CD14-positive monocyte (primary cell): ENCODE results near the gene ASNSD1. TPM values are rescaled to one million over a fixed set of nuclear protein-coding genes. Genes with fewer than 3 reads are reported as not detected.

ENCODE experiments used
- DNase-seq, 3 donors: peaks; one replicate each; pipeline ENCODE4 v3.0.0-alpha.2; 2011 to 2022
- H2AFZ ChIP-seq: 2 replicates; pipeline ENCODE4 v1.6.0; 2012; ENCODE audit warnings: mild to moderate bottlenecking, low read depth, low read length, inconsistent platforms; ENCODE audit not compliant: insufficient read depth, poor library complexity, severe bottlenecking
- H3K27ac ChIP-seq, 2 donors: 1 replicate in 1 of 2; 2 replicates in 1 of 2; pipeline ENCODE4 v1.5.1; 2012 to 2013; ENCODE audit warnings: low read length in 2 of 2, control low read depth in 1 of 2, inconsistent platforms in 1 of 2, low read depth in 1 of 2, mild to moderate bottlenecking in 1 of 2
- H3K27me3 ChIP-seq, 2 donors: one replicate each; pipeline versions ENCODE4 v1.6.0 to v1.6.1; 2011 to 2013; ENCODE audit warnings: low read length in 2 of 2; ENCODE audit not compliant: control insufficient read depth in 2 of 2, insufficient read depth in 2 of 2
- H3K36me3 ChIP-seq, 2 donors: replicated peaks in 1 of 2; 1 replicate in 1 of 2; 2 replicates in 1 of 2; pipeline versions ENCODE4 v1.5.1 to v1.6.1; 2012 to 2013; ENCODE audit warnings: low read length in 2 of 2, control low read depth in 1 of 2, inconsistent platforms in 1 of 2, mild to moderate bottlenecking in 1 of 2; ENCODE audit not compliant: insufficient read depth in 2 of 2, control insufficient read depth in 1 of 2
- H3K4me1 ChIP-seq, 2 donors: 1 replicate in 1 of 2; 2 replicates in 1 of 2; pipeline versions ENCODE4 v1.5.1 to v1.6.1; 2012 to 2013; ENCODE audit warnings: low read length in 2 of 2, control low read depth in 1 of 2, inconsistent platforms in 1 of 2, mild to moderate bottlenecking in 1 of 2, moderate library complexity in 1 of 2; ENCODE audit not compliant: insufficient read depth in 2 of 2, control insufficient read depth in 1 of 2
- H3K4me2 ChIP-seq: replicated peaks from 2 replicates; pipeline ENCODE3; 2012; ENCODE audit warnings: low read length, moderate library complexity, mild to moderate bottlenecking; ENCODE audit not compliant: poor library complexity, severe bottlenecking; ENCODE audit errors: extremely low read depth
- H3K4me3 ChIP-seq, 3 experiments: fragments of 200-600 bp in 1 of 3; sonication (generic) in 1 of 3; replicated peaks in 1 of 3; 1 replicate in 2 of 3; 2 replicates in 1 of 3; pipeline ENCODE4 v1.5.1; 2011 to 2013; ENCODE audit warnings: low read length in 3 of 3, mild to moderate bottlenecking in 3 of 3, control low read depth in 2 of 3, low read depth in 2 of 3, inconsistent platforms in 1 of 3, moderate library complexity in 1 of 3
- H3K79me2 ChIP-seq: 2 replicates; pipeline ENCODE4 v1.6.0; 2012; ENCODE audit warnings: mild to moderate bottlenecking, control low read depth, inconsistent platforms, low read length, moderate library complexity; ENCODE audit not compliant: insufficient read depth
- H3K9ac ChIP-seq: 2 replicates; pipeline ENCODE4 v1.6.0; 2017; ENCODE audit warnings: low read length, mild to moderate bottlenecking; ENCODE audit not compliant: insufficient read depth, poor library complexity, severe bottlenecking
- H3K9me3 ChIP-seq, 2 donors: replicated peaks in 1 of 2; 1 replicate in 1 of 2; 2 replicates in 1 of 2; pipeline versions ENCODE4 v1.5.1 to v1.6.1; 2012 to 2013; ENCODE audit warnings: low read length in 2 of 2, control low read depth in 1 of 2; ENCODE audit not compliant: control insufficient read depth in 1 of 2, insufficient read depth in 1 of 2
- H4K20me1 ChIP-seq: 2 replicates; pipeline ENCODE4 v1.6.0; 2012; ENCODE audit warnings: mild to moderate bottlenecking, low read length, control low read depth, moderate library complexity; ENCODE audit not compliant: insufficient read depth
- H3K27ac Mint-ChIP-seq, 7 donors: one replicate each; pipeline ENCODE4 v1.8.0; 2020; ENCODE audit warnings: mild to moderate bottlenecking in 7 of 7, mixed read lengths in 7 of 7, moderate library complexity in 6 of 7, inconsistent platforms in 2 of 7
- H3K27me3 Mint-ChIP-seq, 3 donors: one replicate each; pipeline ENCODE4 v1.8.0; 2021 to 2022; ENCODE audit warnings: low read depth in 3 of 3, mild to moderate bottlenecking in 3 of 3, mixed read lengths in 3 of 3, moderate library complexity in 3 of 3, inconsistent platforms in 1 of 3
- H3K36me3 Mint-ChIP-seq, 2 donors: one replicate each; pipeline ENCODE4 v1.8.0; 2020; ENCODE audit warnings: mixed read lengths in 2 of 2, inconsistent platforms in 1 of 2, mild to moderate bottlenecking in 1 of 2
- H3K4me1 Mint-ChIP-seq: one replicate; pipeline ENCODE4 v1.8.0; 2020; ENCODE audit warnings: mild to moderate bottlenecking, mixed read lengths
- H3K4me3 Mint-ChIP-seq, 2 donors: one replicate each; pipeline ENCODE4 v1.8.0; 2020; ENCODE audit warnings: mild to moderate bottlenecking in 2 of 2, mixed read lengths in 2 of 2, moderate library complexity in 1 of 2
- H3K9me3 Mint-ChIP-seq, 7 donors: one replicate each; pipeline ENCODE4 v1.8.0; 2020 to 2022; ENCODE audit warnings: mixed read lengths in 7 of 7, mild to moderate bottlenecking in 6 of 7, moderate library complexity in 6 of 7, inconsistent platforms in 2 of 7
- WGBS: methylation state at CpG from one replicate; pipeline ENCODE4 v1.1.5; 2013; ENCODE audit warnings: missing lambda C conversion rate; ENCODE audit not compliant: insufficient coverage; 5-methylcytosine and 5-hydroxymethylcytosine counted together
- intact Hi-C, 2 donors: fragments of 100-400 bp; cut with micrococcal nuclease; formaldehyde crosslinking; loops; one replicate each; pipeline versions ENCODE4 v1.15.0 to v1.15.1; 2023
- polyA plus RNA-seq, 3 donors: library from polyadenylated mRNA; depleted of rRNA in 1 of 3; unstranded in 2 of 3; stranded (reverse) in 1 of 3; fragments of 300-500 nt in 2 of 3; fragments of >200 nt in 1 of 3; fragmentation: Illumina TruSeq in 2 of 3; gene quantifications; 1 replicate in 2 of 3; 2 replicates in 1 of 3; pipeline ENCODE4 v1.2.3, GENCODE V29; 2012 to 2021
- TF ChIP-seq, protein P1 (sequence below): fragments of 200-600 bp; IDR thresholded peaks from one replicate; pipeline ENCODE4 v1.8.0; 2022; ENCODE audit warnings: antibody characterized with exemption, mild to moderate bottlenecking

The ASNSD1 gene
- polyA plus RNA-seq, 3 donors: 8.6 to 27.1 (median 26.6) TPM

DNA sequence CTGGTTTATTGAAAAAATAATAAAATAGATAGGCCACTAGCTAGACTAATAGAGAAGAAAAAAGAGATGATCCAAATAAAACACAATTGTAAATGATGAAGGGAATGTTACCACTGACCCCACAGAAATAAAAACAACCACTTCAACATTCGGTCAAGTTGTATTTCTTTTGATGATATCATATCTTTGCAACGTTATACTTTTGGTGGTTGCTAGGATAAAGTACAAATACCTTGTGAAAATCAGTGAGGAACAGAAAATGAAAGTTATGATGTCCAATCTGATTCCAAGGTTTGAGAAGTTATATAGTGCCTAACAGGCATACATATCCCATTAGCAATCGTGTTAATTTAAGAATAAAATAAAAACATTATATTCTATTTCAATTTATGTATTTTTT, 6.6 kb upstream of the ASNSD1 start:
- no peak for DNase-seq
- H3K4me1 Mint-ChIP-seq: peaks cover 18% of the 10 kb centered on the region
- H3K4me2 ChIP-seq: no peak overlapping the region
- TF ChIP-seq, protein P1, sequence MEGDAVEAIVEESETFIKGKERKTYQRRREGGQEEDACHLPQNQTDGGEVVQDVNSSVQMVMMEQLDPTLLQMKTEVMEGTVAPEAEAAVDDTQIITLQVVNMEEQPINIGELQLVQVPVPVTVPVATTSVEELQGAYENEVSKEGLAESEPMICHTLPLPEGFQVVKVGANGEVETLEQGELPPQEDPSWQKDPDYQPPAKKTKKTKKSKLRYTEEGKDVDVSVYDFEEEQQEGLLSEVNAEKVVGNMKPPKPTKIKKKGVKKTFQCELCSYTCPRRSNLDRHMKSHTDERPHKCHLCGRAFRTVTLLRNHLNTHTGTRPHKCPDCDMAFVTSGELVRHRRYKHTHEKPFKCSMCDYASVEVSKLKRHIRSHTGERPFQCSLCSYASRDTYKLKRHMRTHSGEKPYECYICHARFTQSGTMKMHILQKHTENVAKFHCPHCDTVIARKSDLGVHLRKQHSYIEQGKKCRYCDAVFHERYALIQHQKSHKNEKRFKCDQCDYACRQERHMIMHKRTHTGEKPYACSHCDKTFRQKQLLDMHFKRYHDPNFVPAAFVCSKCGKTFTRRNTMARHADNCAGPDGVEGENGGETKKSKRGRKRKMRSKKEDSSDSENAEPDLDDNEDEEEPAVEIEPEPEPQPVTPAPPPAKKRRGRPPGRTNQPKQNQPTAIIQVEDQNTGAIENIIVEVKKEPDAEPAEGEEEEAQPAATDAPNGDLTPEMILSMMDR: no peak
- H3K9ac ChIP-seq: no peak overlapping the region
- H3K27ac Mint-ChIP-seq: peak overlapping the region in 1 of 7 donors; percentile 64
- intact Hi-C loops: no loop called here
- no CpG with 5 or more reads among the region's 3 CpGs for WGBS
- no peak overlapping the region for H3K27ac ChIP-seq
- H3K36me3 ChIP-seq: no peaks in the 10 kb centered on the region
- H3K9me3 Mint-ChIP-seq: peaks cover 6 to 17% (median 12%) of the 10 kb centered on the region in 7 donors
- H3K4me3 Mint-ChIP-seq: no peak overlapping the region
- no peaks in the 10 kb centered on the region for H3K27me3 ChIP-seq
- peaks cover 0 to 1% (median 0%) of the 10 kb centered on the region in 3 donors for H3K27me3 Mint-ChIP-seq
- peaks cover 17 to 20% of the 10 kb centered on the region in 2 donors for H3K4me1 ChIP-seq
- no peaks in the 10 kb centered on the region for H3K36me3 Mint-ChIP-seq
- no peak overlapping the region for H3K4me3 ChIP-seq
- no peak overlapping the region for H2AFZ ChIP-seq
- no peaks in the 10 kb centered on the region for H4K20me1 ChIP-seq
- H3K79me2 ChIP-seq: no peaks in the 10 kb centered on the region
- peaks cover 0 to 7% of the 10 kb centered on the region in 2 donors for H3K9me3 ChIP-seq

DNA sequence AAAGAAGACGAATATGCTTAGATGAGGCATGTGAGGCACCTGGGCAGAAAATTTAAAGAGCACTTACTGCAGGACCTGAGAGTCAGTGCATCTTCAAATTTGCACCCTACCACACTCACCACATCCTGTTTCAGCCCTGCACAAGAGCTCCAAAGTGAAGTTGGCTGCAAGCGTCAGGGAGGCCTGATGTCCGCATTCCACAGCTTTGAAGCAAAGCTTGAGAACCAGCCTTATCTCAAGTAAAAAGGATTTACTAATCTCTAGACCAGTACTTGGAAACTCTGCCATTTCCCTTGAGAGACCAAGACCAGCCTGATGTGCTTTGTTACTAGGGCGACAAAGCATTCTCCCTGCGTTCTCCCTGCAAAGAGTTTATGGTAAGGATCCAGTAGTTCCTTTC, 3.4 kb upstream of the ASNSD1 start:
- Histone ChIP-seq H3K36me3 (no peaks in the 10 kb centered on the region), H2AFZ (peak overlapping the region; percentile 52), H3K27me3 (no peaks in the 10 kb centered on the region), H3K4me3 (no peak overlapping the region), H3K79me2 (peaks cover 16% of the 10 kb centered on the region), H3K27ac (no peak overlapping the region), H3K4me2 (no peak overlapping the region), H3K9ac (no peak overlapping the region), H3K4me1 (peaks cover 32 to 33% of the 10 kb centered on the region in 2 donors), H4K20me1 (no peaks in the 10 kb centered on the region), H3K9me3 (peaks cover 0 to 7% of the 10 kb centered on the region in 2 donors)
- H3K27ac Mint-ChIP-seq: peak overlapping the region in 2 of 7 donors; percentile 55 to 68
- H3K4me3 Mint-ChIP-seq: no peak overlapping the region
- 100% methylated on average over 2 of the region's 5 CpGs for WGBS
- intact Hi-C loops: no loop called here
- no peaks in the 10 kb centered on the region for H3K36me3 Mint-ChIP-seq
- DNase-seq: no peak
- H3K4me1 Mint-ChIP-seq: peaks cover 18% of the 10 kb centered on the region
- no peaks in the 10 kb centered on the region for H3K27me3 Mint-ChIP-seq
- TF ChIP-seq, protein P1: no peak
- H3K9me3 Mint-ChIP-seq: peaks cover 3 to 7% (median 6%) of the 10 kb centered on the region in 7 donors
